CD4-positive, alpha-beta T cell treated with Interleukin-4 for 4 hours (primary cell): ENCODE data around the gene CDC123.
A peak's percentile ranks its signal among the peaks of the same experiment; 100 is the strongest.
"Not testable (repeated sequence)": the region's sequence is repeated elsewhere in the genome, so short reads cannot be mapped to it uniquely, and the experiment has no call there.

ENCODE experiments used
- DNase-seq: peaks from one replicate; pipeline ENCODE4 v3.0.0-alpha.2; 2020

Gene CDC123, protein sequence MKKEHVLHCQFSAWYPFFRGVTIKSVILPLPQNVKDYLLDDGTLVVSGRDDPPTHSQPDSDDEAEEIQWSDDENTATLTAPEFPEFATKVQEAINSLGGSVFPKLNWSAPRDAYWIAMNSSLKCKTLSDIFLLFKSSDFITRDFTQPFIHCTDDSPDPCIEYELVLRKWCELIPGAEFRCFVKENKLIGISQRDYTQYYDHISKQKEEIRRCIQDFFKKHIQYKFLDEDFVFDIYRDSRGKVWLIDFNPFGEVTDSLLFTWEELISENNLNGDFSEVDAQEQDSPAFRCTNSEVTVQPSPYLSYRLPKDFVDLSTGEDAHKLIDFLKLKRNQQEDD

DNA sequence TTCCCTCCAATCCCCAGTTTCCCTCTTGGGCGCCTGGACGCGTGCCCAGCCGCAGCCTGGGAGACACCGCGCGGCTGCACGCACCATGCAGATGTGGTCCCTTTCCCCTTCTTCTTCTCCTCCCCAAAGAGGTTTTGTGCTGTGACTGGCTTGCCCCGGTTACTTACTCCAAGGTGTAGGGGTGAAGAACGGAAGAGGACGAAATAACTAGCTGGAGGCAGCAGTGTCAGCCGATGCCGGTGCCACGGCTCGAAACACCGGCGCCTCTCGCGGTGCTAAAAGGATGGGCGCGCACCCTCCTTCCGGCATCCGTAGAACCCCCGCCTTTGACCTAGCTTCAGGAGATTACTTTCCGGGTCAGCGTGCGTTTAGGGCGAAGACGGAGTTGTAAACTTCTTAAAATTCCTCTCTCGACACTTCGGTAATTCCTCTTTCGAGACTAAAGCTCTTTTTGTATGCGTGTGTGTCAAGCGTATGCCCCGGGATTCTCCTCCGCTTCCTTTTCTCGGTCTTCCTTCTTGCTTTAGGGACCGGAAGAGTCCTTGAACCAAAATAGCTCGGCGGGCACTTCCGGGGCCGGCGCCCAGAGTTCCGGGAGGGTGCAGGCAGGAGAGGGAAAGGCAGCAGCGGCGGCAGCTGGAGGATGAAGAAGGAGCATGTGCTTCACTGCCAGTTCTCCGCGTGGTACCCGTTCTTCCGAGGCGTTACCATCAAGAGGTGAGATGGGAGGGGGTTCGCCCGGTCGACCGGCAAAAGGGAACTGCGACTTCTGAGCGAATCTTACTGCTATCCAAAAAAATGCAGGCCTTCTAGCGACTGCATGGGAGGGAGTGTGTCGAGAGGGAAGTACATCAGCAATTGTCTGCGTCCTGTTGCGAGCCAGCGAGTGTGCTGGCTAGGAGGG lies at the start of gene CDC123, which contains the start of gene NUDT5:
Gene CDC123 (plus strand): TSS at position 586 of the 904 bp plus-strand sequence. CDS start 58 bp downstream, at position 644.
Gene NUDT5 (minus strand): TSS at position 289 of the 904 bp plus-strand sequence. CDS start 9,600 bp downstream, outside the sequence.
- peak; percentile 83 for DNase-seq

DNA sequence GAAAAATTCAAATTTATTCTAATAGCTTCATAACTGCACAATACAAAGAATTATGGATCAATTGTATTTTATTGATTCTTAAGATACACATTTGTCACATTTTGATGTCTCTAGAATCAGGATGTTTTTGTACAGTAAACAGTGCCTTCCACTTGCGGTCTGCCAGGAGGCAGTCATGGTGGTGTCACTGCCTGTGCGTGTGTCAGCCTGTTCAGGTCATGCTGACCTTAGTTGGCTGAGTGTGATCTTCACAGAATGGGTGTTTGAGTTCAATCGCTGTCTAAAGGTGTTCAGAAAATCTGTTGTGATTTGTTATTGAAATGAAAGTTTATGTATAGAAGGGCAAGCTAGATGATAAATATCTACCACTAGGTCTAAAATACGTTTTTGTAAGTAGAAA lies 45.8 kb upstream of the CDC123 start:
- DNase-seq = no peak

DNA sequence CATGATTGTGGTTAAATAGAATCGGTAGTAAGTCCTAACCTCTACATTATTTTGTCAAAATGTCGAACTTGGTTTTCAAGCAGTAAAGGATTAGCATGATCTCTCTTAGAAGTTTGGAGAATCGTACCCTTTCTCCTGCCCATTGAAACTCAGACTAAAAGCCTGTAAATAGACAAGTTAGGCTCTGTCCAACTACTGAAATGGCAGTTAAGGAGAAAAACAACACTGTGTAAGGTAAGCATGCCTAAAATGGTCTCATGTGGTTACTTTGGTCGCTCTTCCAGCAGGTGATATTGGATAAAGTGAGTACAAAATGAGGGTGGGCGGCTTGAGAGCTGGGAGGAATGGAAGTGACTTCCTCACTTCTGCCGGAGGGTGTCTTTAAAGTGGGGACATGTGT lies 41.5 kb upstream of the CDC123 start:
- DNase-seq = no peak

DNA sequence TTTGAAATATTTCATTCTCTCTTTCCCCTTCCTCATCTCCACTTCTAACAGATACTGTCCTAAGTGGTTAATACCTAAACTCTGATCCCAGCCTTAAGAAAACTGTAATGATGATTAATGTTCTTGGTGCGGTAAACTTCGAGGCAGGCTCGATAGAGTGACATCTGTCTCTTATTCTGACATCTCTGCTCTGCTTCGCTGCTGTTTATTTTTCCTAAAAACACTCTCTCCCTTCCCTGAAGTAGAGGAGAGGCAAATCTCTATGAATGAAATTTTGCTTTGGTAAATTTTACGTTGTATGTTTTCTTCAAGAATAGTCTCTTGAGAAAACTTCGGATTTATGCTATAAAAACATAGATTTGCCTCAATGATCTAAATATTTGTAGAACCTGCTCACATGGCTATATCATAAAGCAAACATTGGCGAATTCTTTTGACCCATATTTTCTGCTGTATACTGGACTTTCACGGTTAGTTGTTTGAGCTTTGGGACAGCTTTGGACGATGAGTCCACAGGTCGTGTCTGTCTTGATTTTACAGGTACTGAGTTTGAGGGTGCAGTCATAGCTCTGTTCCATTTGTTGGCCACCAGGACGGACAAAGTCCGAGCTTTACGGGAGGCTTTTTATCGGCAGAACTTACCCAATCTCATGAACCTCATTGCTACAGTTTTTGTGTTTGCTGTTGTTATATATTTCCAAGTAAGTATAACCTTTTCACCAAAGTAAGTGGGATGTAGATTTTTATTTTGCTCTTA lies 39.4 kb upstream of the CDC123 start:
- DNase-seq = no peak

DNA sequence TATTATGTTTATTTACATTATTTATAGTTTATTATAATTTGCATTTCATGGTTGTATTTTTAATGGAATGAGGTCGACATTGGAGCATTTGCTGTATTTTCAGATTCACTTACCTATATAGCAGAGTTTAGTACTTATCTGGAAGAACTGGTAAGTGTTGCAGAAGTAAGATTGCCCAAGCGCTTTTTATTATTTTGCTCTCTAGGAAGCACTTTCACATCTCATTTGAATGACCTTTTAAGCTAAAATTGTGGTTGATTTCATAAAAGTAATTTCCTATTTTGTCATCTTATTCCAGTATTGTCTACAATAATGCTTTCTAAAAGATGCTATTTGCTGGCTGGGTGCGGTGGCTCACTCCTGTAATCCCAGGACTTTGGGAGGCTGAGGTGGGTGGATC lies 37.9 kb upstream of the CDC123 start:
- DNase-seq = no peak

DNA sequence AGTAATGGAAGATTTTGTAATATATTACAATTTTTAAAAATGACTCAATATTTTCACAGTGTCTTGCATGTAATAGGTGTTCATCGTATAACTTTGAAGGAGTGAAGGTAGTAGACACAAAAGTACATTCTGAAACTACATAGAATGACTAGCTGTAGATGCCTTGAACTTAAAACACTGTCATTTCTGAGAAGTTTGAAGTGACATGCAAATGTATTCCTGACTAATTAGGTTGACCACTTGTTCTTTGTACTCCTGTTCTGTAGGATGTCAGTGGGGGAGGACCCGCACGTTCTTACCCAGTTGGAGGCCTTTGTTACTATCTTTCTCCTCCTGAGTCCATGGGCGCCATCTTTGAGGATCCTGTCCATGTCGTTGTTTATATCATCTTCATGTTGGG lies 35.3 kb upstream of the CDC123 start:
- DNase-seq = no peak

DNA sequence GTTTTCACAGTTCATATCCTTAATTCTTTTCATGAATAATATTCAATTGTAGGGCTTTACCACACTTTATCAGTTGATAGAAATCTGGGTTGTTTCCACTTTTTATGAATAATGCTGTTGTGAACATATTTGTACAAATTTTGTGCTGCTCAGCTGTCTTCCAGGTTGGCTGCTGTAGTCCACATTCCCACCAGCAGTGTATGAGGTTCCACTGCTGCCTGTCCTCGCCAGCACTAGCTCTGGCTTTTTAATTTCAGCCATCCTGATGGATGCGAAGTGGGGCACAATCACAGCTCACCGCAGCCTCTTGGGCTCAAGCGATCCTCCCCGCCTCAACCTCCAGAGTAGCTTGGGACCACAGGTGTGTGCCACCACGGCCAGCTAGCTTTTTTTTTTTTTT lies 33.1 kb upstream of the CDC123 start:
- no peak for DNase-seq

DNA sequence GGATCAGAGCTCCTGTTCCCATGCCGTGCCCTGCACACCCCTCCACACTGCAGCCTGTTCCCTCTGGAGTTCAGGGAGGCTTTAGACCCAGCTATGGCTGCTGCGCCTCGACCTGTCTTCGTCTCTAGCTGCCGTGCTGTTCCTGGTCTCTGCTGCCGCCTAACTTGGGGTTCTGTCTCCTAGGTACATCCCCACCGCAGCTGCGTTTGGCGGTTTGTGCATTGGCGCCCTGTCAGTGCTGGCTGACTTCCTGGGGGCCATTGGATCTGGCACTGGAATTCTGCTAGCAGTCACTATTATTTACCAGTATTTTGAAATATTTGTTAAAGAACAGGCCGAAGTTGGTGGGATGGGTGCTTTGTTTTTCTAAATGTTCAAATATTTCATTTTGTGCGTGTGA lies 31.9 kb upstream of the CDC123 start:
- DNase-seq = no peak

DNA sequence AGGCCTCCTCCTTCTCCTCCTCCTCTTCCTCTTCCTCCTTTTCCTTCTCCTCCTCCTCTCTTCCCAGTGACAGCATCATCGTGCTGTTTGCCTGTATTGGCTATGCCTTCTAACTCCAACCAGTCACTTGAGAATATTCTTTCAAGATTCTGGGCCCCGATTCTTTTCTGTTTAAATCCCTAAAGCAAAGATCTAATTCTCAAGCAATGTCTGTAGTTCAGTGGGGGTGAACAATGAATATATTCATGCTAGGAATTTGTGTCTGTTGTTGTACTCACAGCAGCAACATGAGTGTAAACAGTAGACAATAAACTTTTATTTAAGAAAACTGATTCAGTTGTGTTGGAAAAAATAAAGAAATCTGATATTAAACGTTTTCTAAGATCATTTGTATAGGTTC lies 31.0 kb upstream of the CDC123 start:
- no peak for DNase-seq

DNA sequence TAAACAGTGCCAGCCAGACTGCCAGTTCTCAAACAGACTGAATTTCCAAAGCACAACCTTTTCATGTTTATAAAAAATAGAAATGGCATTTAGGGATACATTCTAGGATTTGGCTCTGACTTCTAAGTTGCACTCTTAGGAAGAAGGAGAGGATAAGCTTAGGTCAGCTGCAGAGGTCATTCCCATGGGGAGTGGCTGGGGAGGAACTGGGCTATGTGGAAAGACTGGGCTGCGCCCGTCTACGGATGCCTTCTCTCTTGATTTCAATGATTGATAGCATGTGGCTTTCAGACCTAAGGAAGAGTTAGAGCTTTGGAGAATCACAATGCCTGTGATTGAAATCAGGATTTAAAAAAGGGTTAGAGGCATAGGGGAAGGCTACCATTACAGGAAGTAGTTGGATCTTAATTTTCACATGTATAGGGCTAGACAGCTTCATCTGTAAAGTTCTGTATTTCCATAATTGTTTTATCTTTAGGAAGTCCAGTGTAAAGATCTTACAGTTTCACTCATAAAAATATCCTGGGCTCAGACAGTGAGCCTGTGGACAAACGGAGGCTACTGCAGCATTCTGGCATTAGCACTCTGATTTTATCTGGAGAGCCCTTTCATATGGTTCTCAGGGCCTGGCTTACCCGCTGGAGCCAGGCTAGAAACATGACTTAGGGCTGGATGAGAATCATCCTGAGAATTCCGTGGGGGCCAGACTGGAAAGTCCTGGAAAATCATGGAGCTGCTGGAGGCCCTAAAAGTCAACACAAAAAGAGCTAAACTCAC lies 29.8 kb upstream of the CDC123 start:
- no peak for DNase-seq

DNA sequence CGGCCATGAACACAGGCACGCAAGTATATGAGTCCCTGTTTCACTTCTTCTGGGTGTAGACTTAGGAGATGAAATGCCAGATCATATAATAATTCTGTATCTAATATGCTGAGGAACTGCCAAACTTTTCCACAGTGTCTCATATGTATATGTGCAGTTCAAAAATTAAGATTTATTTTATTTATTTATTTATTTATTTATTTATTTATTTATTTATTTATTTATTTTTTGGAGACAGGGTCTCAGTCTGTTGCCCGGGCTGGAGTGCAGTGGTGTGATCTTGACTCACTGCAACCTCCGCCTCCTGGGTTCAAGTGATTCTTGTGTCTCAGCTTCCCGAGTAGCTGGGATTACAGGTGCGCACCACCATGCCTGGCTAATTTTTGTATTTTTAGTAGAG lies 24.5 kb upstream of the CDC123 start:
- DNase-seq = not testable (repeated sequence)

DNA sequence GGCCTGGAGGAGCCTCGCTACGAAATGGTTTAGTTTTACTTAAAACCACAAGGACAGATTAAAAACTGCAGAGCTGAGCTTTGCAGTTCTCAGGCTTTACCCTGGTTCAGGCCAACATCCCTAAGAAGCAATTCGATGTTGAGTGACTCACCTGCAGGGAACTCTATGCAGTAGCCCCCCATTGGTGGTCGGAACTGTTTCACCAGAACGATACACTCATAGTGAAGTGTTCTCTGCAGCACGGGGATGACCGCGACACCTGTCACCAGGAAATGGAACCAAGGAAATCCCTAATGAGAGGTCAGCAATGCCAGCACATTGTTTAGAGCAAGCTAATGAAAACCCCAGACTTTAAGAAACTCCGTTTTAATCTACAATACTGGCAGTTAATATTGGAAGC lies 18.3 kb upstream of the CDC123 start:
- no peak for DNase-seq

DNA sequence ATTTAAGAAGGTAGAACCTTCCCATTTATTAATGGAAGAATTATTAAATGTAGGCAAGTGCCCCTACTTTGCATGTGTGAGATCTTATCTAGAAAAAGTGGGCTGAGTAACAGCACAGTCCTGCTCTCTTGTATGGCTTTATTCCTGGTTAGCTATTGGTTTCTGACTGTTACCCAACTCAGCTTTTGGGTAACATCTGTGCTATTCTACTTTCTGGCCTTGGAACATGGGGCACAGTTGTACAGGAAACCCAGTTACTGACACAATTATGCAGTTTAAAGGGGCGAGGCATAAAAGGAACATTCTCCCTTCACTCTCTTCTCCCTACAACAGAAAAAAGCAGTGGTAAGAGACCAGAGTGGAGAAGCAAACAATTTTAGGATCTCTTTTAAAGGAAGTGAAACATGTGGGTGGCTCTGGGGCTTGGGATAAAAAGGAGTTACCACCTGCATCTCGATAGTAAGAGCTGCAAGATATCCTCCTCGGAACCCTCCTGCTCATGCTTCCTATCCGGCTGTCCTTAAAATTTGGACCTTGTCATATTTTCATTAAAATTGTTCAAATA lies 16.3 kb upstream of the CDC123 start:
- no peak for DNase-seq

DNA sequence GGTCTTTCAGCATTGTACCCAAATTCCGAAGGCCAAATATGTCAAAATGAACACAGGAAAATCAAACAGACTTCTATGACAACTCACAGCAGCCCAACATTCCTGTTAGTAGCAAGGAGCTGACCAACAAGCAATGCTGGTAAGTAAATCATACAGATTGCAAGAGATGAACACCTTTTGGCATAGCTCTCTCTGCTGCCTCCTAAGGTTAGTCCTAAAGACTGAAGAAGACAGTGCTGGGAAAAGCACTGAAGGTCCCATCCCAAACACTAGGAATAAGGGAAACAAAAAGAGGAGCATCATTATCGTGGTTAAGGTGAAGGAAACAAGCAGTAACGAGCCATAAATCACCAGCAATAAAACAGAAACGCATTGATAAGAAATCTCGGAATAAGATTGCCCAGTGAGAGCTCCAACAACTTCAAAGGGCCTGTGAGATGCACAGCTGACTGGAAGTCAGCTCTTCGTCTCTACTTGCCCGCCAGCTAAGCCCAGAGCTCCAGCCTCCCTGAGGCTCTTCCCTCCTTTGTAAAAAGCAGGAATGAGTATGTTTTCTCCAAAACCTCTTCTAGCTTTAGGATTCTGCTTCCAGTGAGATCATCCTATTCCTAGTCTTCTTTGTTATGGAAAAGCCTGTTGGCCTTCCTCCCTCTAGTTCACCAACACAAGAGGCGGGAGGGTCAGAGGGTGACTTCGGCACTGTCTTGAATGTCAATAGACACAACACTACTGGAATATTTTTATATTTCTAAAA lies 15.6 kb upstream of the CDC123 start:
- no peak for DNase-seq

DNA sequence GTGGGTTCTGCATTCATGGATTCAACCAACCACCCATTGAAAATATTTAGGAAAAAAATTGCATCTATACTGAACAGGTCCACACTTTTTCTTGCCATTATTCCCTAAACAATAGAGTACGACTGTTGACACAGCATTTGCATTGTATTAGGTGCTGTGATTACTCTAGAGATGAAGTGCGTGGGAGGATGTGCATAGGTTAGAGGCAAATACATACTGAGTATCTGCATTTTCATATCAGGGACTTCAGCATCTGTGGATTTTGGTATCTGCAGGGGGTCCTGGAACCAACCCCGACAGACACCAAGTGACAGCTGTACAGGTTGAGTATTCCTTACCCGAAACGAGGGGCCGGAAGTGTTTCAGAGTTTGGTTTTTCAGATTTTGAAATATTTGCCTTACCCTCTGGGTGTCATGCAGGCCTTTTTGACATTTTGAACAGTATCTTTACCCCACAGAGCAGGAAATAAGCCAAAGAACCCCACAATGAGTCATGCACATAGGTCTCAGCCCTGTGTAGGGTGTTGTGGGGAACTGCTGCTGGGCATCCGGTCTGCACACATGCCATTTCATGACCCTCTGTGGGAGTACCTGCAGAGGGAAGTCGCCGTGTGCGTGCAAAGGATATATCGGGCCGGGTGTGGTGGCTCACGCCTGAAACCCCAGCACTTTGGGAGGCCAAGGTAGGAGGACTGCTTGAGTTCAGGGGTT lies 14.8 kb upstream of the CDC123 start:
- peak; percentile 92 for DNase-seq

DNA sequence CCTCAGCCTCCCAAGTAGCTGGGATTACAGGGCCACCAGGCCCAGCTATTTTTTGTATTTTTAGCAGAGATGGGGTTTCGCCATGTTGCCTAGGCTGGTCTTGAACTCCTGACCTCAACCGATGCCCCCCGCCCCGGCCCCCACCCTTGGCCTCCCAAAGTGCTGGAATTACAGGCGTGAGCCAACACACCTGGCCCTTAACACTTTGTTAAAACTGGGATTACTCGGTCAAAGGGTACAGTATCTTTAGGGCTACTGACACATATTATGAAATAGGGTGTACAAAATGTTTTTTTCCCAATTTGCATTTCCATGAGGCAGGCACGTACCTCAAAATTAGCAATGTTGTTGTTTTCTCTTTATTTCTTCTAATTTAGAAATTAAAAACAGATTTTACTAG lies 11.8 kb upstream of the CDC123 start:
- DNase-seq = no peak

DNA sequence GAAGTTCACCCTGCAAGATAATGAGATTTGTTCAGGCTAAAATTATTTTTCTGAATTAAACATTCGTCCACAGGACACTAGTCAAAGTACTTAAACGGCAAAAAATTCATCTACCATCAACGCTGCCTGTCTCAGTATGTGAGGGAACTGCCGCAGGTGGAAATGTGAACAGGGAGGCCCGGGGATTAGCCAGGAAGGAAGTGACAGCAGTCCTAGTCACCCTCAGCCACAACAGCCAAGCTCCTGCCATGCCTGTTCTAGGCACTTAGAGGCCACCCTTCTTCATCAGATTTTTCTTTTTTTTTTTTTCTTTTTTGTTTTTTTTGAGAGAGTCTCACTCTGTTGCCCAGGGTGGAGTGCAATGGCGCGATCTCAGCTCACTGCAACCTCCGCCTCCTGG lies 9.7 kb upstream of the CDC123 start:
- DNase-seq = peak; percentile 21

DNA sequence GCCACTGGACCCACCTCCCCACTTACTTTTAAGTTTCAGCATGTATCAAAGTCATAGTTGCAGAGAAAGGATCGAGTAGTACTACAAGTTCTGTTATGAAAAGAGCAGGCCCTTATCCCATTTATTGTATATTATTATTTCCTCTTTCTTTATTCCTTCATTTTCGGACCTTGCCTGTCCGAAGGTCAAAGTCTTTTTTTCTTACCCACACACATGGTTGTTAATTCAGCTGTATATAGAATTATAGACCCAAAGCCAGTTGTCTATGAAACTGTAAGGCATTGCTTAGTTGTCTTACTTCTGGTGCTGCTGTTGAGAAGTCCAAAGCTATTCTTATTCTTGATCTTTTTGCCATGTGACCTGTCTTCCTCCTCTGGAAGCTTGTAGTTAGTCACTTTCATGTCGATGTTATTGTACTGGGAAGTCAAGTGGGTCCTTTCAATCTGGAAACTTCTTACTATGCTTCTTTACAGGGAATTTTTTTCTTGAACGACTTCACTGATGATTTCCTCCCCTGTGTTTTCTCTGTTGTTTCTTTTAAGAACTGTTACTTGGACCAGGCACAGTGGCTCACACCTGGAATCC lies 8.6 kb upstream of the CDC123 start:
- DNase-seq = no peak

DNA sequence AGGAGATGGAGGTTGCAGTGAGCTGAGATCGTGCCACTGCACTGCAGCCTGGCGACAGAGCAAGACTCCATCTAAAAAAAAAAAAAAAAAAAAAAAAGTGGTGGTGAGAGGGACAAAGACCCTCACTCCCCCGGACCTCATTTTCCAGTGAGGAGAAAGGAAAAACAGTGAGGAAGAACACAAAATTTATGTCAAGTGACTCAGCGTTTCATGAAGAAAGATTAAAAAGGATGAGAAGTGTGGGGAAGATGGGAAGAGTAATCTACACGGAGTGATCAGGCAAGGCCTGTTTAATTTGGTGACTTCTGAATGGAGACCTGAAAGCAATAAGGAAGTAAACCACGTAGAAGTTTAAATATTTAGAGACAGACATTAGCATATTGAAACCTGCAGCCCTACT lies 7.3 kb upstream of the CDC123 start:
- DNase-seq = no peak

DNA sequence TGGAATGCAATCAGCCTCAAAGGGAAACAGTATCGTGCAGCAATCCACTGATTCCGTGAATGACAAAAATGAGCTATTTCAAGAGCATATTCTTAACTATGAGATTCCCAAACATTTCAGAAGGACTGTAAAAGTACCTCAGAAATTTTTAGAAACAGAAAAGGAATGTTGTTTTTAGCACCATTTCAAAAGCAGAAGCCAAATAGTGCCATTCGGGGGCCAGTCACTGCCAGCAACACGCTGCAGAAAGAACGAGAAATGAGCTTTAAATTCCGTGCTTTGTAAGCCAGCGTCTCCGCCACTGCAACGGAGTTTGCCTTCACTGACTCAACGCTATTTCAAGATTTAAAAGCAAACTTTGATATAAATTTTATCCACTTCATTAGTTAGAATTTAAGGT lies 6.6 kb upstream of the CDC123 start:
- DNase-seq = no peak
